ENCODE results near the gene LLPH. TPM values are rescaled to one million over a fixed set of nuclear protein-coding genes. Genes with fewer than 3 reads are reported as not detected.

Gene LLPH
- total RNA-seq, 1 donor from 2014 or later: 17.1 TPM

GRCh38 chr12:66066929-66067523, 63.5 kb downstream of the LLPH start:
- Histone ChIP-seq H3K4me1 (no peaks in the 10 kb centered on the region), H3K4me3 (no peak overlapping the region), H3K9me3 (no peaks in the 10 kb centered on the region), H3K27me3 (no peaks in the 10 kb centered on the region), H3K36me3 (no peaks in the 10 kb centered on the region), H3K27ac (no peak overlapping the region)
- intact Hi-C loops (cut with DNase I): no loop called here
- no peak for DNase-seq
- no peak for ATAC-seq
- no peak for TF ChIP-seq CTCF (IDR thresholded peaks at IDR 0.05)

Other genes starting within 250 kb of the LLPH start
- 154 TPM for gene TMBIM4, start 39.2 kb upstream of the LLPH start, total RNA-seq
- gene IRAK3, start 58.5 kb upstream of the LLPH start, total RNA-seq: 44.6 TPM
- gene HELB, start 171.7 kb upstream of the LLPH start, total RNA-seq: 6.9 TPM